ENCODE data around the gene TEK.

- TF ChIP-seq POLR2A (IDR thresholded peaks at IDR 0.05) (no peak), CTCF (IDR thresholded peaks at IDR 0.05) (no peak)
Measured at GRCh38 chr9:27206041-27206440, 97.0 kb downstream of the TEK start.
